ENCODE results near the gene SMURF2.

Gene SMURF2

DNA sequence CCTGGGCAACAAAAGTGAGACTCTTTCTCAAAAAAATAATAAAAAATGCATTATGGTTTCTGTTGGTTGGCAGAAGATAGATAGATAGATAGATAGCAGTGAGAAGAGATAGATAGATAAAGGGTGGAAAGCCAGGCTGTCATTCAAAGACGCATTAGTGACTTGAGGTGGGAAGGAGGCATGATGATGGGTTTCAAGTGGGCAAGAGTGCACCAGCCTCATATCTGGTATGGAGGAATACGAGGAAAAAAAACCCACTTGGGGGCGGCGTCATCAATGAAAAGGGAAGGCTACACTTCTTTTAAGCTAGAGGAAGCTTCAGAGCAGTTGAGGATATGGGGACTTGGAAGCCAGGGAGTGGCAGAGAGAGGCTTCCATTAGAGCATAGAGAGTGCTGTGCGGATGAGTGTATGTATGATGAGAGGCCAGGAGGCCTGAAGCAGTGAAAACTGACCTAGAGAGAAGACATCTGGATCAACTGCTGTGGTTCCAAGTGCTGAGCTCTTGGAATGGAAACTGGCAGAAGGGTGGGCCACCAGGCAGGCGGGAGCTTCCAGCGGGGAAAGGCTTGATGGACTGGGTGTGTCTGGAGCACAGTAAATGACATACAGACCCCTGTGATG lies 123.5 kb downstream of the SMURF2 start:
- no peak for DNase-seq (ENCODE audit: low read depth in 2 of 2)

DNA sequence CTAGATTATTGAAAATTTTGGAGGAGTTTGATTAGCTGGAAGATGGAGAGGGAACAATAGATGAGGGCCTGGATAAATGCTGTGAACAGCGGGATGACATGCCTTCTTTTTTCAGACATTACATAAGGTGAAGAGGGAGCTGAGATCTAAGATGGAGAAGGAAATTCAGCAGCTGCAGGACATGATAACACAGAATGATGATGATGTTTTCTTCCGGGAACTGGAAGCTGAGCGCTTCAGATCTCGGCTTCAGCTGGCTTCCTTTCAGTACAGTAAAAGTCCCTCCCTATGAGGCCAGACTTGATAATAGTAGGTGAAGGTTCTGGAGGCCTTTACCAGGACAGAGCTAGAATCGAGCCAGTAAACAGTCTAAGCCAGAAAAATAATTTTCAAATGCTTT lies 124.6 kb downstream of the SMURF2 start:
- no peak for DNase-seq (ENCODE audit: low read depth in 2 of 2)

DNA sequence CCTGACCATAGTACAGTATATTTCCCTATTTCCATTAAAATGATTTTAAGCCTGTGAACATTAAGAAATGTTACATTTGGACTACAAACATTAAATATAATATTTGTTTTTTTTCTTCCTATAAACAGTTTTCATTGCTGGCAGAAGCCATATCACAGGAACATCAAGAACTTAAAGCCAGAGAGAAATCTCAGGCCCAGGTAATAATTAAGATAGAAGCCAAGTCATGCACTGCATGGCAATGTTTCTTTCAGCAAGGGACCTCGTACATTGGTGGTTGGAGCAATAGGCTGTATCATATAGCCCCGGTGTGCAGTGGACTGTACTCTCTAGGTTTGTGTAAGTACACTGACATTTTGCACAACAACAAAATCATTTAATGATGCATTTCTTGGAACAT lies 125.2 kb downstream of the SMURF2 start:
- DNase-seq (ENCODE audit: low read depth in 2 of 2) = no peak

DNA sequence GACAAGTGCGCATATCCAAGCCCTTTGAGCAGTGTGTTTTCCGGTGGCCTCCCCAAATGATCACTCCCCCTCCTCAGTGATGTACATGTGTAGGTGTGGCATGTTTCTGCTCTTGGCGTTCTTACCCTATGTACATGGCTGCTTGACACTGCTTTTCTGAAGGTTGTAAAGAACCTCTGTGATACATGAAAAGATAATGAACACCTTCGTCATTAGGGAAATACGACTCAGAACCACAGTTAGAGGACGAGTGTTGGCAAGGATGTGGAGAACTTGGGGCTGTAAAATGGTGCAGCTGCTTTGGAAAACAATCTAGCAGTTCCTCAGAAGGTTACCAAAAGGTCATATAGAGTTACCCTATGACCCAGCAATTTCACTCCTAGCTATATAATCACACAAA lies 126.8 kb downstream of the SMURF2 start:
- DNase-seq (ENCODE audit: low read depth in 2 of 2) = no peak

DNA sequence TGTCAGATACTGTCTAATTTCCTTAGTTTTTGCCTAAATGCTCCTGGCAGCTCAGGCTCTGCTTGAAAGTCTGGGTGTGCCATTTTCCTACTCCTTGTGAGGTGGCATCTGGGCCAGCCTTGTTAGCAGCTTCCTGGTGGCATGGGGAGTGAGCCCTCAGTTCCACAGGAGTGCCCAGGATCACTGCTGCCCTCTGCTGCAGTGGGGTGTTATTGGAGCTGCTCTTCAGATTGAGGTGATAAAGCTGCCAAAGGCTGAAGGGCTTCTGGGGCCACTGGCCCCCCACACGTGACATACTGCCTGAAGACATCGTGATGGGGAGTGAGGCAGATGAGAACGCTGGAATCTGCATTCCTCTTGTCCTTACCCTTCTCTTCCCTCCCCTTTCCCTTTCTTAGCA lies 127.9 kb downstream of the SMURF2 start:
- DNase-seq (ENCODE audit: low read depth in 2 of 2) = no peak

DNA sequence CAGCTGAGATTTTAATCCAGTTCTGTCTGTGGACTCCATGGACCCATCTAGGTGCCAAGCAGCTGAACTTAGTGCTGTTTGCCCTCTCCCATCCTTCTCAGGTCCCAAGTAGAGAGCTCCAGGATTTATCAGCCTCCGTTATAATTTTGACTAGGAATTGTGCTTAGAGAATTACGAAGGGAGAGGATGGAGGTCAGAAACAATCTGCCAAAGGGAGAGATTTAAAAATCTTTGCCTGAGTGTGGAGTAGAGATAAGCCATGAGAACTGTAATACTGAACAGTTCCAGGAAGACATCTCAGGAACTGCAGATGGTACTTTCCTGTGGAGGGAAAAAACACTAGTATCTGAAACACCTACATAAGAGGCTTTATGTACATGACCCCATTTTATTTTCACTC lies 128.3 kb downstream of the SMURF2 start:
- no peak for DNase-seq (ENCODE audit: low read depth in 2 of 2)

DNA sequence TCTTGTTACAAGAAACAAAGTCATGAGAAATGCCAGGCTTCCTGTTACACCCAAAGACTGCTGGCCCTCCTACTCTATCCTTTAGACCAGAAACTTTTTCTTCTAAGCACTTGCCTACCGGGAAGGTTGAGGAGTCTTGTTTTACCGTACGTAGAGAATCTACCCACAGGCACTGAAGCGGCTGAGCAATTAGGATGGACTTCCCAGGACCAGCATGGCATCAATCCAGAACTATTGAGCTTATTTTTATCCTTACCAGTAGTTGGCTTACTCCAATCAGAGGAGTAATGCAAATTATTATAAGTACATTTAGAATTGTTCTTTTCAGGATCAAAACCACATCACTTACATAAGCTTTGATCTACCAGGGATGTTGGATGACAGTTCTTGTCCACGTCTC lies 129.7 kb downstream of the SMURF2 start:
- DNase-seq (ENCODE audit: low read depth in 2 of 2) = no peak

DNA sequence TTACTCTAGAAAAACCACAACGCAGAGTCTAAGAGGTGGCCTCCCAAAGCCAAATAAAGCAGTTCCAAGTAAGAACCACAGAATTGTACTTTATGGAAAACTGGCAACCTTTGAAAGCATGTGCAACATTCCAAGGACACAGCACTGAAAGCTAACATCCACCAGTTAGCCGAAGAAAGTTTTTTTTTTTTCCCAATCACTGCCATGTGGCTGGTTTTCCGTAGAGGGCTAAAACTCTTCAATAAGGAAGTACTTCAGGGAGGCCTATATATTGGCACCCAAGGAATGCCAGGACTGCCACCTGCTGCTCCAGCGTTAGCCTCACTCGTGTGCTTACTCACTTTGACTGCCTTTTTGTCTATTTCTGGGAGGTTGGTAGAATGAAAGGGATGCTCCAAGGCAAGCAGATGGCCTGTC lies 130.1 kb downstream of the SMURF2 start:
- DNase-seq (ENCODE audit: low read depth in 2 of 2) = no peak

DNA sequence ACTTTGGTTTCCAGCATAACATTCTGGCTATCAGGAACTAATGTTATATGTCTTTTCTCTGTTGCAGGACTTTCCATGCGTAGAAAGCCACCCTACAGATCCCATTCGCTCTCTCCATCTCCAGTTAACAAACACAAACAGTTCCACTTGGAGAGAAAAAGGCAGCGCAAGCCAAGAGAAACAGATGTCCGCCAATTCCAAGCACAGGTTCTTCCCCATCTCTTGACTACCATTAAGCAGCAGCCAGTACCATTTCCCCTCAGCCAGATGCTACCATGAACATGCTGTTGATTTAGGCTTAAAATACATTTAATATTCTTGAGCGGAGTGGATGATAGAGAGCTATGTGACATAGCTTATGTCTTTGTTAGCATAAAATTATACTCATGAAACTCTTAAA lies 132.9 kb downstream of the SMURF2 start:
- no peak for DNase-seq (ENCODE audit: low read depth in 2 of 2)

DNA sequence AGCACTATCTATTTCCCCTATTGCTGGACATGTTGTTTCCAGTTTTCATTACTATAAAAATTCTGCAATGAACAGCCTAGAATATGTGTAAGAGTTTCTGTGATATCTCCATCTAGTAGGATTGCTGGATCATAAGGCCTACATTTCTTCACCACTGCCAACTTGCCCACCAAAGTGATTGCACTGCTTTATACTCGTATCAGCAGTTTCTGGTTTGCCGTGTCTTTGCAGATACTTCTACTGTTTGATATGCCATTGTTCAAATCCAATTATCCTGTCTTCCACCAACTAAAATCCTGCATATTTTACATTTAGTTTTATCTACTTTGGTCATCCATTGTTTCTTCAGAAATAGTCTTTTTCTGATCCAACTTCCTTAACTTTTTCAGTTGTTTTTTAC lies 134.2 kb downstream of the SMURF2 start:
- DNase-seq (ENCODE audit: low read depth in 2 of 2) = no peak

DNA sequence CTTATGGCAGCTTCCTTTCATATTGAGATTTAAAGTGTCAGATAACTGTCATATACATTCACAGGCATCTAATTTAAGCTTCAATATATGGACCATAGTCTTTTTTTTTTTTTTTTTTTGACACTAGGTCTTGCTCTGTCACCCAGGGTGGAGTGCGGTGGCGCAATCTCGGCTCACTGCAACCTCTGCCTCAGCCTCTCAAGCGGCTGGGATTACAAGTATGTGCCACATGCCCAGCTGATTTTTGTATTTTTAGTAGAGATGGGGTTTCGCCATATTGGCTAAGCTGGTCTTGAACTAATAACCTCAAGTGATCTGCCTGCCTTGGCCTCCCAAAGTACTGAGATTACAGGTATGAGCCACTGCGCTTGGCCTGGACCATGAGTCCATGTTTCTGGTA lies 141.7 kb downstream of the SMURF2 start:
- DNase-seq (ENCODE audit: low read depth in 2 of 2) = no peak

DNA sequence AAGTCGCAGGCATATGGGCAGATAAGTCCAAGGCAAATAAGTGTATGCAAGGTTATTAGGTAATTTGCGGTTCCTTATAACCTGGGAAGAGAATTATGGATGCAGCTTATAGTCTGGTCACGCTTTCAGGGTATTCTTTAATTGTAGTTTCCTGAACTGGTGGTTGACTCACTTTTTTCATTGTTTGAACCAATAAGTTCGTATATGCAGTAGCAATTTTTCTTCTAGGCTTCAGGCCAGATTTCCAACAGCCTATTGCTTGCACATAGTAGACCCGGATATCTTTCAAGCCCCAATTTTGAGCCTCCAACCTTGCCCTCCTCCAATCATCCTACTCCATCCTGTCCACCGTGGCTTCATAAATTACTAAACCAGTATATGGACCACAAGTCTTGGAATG lies 142.5 kb downstream of the SMURF2 start:
- DNase-seq (ENCODE audit: low read depth in 2 of 2) = no peak

DNA sequence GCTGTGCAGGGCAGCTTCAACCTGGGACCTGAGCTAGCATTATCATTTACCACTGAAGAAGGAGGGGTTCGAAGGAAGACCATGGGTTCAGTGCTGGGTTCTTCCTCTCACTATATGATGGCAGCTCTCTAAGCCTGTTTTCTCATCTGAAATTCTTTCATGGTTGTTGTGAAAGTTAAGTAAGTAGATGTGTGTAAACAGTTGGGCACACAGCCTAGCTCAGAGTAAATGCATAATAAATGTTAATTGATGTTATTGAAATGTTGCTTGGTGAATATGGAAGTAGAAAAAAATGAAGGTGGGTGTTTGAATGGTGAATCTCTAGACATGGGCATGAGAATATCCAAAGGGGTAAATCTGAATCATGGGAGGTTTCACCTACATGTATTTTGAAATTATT lies 146.3 kb downstream of the SMURF2 start:
- no peak for DNase-seq (ENCODE audit: low read depth in 2 of 2)

DNA sequence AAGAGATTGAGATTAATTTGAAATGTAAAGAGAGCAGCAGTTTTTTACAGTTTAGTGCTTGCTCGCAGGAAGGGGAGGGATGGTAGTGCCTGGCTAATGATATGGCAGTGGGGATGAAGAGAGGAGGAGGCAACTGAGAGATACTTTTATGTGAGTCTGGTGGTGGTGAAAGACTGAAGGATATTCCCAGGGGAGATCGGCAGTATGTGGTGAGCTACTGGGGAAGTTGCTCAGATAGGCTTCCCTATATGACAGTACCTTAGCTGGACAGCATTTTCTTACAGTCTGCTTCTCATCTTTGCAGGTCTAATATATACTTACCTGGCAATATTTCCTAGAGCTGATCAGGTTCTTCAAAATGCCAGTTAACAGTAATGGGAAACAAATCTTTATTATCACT lies 146.7 kb downstream of the SMURF2 start:
- DNase-seq (ENCODE audit: low read depth in 2 of 2) = no peak

DNA sequence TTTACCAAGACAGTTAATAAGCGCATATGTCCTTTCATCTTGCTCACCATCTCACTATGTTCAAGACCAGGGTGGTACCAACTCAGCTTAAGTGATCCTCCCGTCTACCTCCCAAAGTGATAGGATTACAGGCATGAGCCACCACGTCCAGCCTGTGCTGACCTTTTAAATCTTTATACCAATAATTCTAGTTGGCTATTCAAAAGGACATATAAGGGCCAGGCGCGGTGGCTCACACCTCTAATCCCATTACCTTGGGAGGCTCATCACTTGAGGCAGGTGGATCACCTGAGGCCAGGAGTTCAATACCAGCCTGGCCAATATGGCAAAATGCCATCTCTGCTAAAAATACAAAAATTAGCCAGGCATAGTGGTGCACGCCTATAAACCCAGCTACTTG lies 152.9 kb downstream of the SMURF2 start:
- no peak for DNase-seq (ENCODE audit: low read depth in 2 of 2)

DNA sequence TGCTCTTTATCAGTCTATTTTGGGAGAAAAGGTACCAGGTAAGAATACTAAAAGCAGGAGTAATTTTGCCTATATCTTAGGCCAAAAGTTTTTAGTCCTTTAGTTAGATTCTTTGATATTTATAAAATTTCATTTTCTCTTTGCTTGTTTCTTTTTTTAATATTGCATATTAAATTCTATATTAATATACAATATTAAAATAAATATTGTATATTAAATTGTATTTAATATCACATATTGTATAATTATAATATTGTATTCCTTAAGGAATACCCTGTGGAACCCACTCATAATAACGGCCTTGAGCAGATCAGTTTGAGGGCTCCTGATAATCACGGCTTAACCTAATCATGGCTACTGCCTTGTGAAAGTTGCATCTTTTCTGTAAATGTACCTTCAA lies 153.4 kb downstream of the SMURF2 start:
- no peak for DNase-seq (ENCODE audit: low read depth in 2 of 2)

DNA sequence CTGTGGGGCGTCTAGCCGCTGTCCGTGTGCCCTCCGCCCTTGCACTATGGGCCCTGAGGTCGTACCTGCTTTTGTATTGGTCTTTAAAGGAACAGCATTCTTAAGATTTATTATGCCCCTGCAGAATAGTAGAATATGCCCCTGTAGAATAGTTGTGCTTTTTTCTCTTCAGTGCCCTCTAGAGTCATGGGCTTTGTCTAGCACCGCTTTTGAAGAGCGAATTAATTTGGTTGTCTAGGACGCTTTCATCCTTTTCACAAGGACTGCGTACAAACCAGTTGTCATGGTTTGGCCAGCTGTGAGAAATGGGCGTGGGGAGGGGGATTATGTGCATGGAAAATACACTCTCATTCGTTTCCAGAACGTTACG lies 154.7 kb downstream of the SMURF2 start:
- no peak for DNase-seq (ENCODE audit: low read depth in 2 of 2)

DNA sequence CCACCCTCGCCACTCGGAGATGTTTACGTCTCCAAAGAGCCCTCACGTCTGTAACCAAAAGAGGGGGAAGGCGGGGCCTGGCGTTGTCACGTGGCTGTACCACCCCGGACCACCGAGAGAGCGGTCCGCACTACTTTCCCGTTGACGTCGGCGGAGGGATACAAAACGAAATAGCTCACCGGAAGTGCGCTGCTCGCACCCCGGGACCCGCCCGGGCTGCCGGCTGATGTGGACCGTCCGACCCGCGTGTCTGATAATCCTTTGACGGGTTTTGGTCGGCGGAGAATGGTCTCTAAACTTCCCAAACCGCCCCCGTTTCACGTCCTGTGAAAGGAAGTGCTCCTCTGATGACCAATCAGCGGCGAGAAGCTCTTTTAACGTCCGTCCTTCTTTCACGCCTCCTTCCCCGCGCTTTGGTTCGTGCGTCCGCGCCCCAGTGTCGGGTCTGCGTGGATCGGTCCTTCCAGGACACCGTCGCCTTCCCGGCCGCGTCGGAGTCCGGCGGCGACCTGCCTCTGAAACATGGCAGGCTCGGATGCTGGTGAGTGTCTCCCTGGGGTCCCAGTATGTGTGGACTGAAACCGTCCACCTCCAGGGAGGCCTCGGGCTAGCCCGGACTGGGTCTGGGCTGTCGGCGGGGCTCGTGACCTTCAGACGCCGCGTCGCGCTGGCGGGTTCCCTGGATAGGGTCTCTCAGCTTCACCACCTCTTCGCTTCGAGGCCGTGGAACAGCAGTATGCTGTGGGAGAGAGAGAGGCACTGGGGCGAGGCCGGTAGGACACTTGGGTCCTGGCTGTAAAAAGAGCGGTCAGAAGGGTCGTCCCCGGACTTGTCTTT lies 155.3 kb downstream of the SMURF2 start, which contains the start of gene CEP95:
Gene CEP95 (plus strand): TSS at position 402 of the 837 bp plus-strand sequence. CDS start 121 bp downstream, at position 523.
- peak; percentile 91 to 94 for DNase-seq (ENCODE audit: low read depth in 2 of 2)

DNA sequence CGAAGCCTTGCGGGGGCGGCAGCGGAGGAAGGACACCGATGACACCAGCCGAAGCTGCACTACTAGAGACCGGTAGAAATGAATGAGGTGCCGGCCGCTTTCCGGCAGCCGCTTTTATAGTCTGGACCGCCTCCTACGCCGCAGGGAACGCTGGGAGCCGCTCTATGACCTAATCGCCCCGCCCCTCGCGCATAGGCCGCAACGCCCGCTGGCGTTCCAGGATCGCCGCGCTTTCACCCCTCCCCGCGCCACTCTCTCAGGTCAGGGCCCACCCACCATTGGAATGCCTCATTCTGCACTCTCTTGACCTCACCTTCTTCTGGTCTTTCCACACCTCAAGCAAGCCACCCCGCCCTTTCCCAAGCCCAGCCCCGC lies 155.9 kb downstream of the SMURF2 start, which contains the start of gene DDX5:
Gene DDX5 (minus strand): TSS at position 89 of the 375 bp plus-strand sequence. CDS start 170 bp downstream, outside the sequence.
- peak; percentile 96 to 97 for DNase-seq (ENCODE audit: low read depth in 2 of 2)

DNA sequence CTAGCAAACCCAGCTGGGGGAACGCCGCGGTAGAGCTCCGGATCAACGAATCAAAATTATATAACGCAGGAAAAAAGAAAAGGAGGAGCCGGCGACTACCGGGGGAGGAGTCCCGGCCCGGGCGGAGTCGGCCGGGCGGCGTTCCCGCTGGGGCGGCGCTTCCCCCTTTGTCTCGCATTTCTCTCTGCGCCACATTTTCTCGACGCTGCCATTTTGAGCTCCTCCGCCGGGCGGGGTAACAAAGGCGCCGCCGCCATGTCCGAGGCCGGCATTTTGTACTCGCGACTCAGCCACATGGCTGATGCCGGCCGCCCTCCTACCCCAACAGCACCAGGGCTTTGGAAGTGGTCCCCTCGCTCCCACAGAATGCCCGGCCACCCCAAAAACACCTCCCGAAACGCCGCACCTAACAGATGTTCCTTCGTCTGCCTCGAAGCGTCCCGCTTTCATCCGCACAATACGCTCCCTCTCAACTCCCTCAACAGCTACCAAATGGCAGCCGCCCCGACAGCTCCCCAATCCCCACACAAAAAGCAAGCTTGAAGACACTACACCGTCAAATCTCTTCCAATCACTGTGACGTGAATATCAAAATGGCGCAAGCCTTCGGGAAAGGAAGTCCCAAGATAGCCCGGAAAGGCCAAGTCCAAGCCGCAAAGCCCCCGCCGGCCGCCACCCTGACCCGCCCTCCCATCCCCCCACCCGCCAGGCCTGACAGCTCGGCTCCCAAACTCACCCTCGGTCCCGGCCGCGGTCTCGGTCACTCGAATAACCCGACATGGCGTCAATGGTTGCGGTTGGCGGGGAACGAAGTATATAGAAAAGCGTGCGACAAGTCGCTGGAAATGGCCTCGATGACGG lies 156.5 kb downstream of the SMURF2 start:
- peak; percentile 72 to 78 for DNase-seq (ENCODE audit: low read depth in 2 of 2)

DNA sequence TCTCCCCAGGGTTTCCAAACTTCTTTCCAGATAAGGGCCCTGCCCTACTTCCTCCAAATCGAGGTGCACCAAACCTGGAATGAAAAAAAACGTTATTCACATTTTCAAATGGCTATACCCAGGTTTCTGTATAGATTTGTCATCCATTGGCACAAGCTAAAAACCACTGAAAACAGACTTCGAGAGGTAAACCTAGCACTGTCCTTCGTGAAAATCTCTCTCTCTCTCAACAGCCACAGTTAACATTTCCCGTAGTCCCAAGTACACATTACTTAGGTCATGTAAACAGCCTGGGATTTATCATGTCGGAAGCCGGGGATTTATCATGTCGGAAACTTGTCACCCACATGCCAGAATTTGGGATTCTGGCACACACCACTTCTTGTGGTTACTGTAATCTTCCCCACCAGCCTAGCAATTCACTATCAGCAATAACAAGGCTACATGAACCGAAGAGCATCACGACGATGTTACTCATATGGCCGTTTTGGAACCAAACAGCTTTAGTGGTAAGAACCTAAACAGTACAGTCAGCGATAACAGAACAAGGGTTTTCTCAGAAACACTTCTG lies 157.3 kb downstream of the SMURF2 start:
- no peak for DNase-seq (ENCODE audit: low read depth in 2 of 2)
